ENCODE measurements around the gene MEAK7.

- TF ChIP-seq POLR2AphosphoS5 (IDR thresholded peaks at IDR 0.05; ENCODE audit: borderline replicate concordance, low read depth, low read length) (no peak), EZH2 (IDR thresholded peaks at IDR 0.05) (no peak)
These were observed 1.9 kb downstream of the MEAK7 start for GRCh38 chr16:84502581-84502980.

Measured in SK-N-MC (cell line).